Neural progenitor cell (in vitro differentiated cells): ENCODE data around the gene IFNW1.

Experiments used
- EZH2 ChIP-seq: fragments of 200-600 bp; sonication (generic); IDR thresholded peaks from 2 replicates; pipeline ENCODE4 v1.6.1; 2017; ENCODE audit warnings: antibody characterized with exemption, mild to moderate bottlenecking, moderate library complexity
- EZH2phosphoT487 ChIP-seq: fragments of 200-600 bp; sonication (generic); IDR thresholded peaks from 2 replicates; pipeline ENCODE4 v1.6.1; 2017; ENCODE audit warnings: antibody characterized with exemption
- TF ChIP-seq, protein P1 (sequence below): fragments of 200-600 bp; sonication (generic); IDR thresholded peaks from 2 replicates; pipeline ENCODE4 v1.5.1; 2017; ENCODE audit warnings: antibody characterized with exemption, mild to moderate bottlenecking

DNA sequence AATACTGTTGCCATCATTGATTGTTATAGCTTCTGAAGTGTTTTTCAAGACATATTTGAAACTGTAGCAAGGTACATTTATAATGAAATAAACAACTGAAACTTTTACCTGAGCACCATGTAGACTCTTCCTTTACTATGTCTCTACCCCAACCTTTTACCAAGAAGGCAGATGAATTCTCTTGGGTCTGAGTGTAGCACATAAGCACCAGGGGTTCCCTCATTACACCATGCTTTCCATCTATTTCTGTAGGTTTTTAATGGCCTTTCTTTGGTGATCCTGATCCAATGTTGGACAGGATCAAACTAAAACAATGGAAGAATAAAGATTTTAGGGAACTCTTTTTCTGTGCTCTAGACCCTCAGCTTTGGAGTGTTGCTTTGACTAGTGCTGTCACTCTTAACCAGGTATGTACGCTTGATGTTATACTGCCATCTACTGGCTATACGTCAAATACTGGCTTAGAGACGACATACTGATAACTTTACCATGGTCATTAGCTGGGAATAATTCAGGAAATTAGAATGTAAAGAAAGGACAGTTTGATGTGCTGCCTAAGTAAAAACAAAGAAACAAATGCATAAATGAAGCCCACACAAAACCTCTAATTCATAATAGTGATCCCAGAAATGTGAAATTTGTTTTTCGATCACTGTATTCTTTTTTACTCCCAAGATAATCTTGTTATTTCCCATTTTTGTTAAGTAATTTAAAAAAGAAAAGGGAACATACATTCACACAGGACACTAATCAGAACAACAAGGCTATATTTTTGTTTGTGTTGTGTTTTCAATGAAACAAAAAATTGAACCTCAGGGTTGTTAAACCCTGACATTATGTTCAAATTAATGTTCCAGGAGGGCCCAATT, 30.7 kb downstream of the IFNW1 start:
- TF ChIP-seq, protein P1, sequence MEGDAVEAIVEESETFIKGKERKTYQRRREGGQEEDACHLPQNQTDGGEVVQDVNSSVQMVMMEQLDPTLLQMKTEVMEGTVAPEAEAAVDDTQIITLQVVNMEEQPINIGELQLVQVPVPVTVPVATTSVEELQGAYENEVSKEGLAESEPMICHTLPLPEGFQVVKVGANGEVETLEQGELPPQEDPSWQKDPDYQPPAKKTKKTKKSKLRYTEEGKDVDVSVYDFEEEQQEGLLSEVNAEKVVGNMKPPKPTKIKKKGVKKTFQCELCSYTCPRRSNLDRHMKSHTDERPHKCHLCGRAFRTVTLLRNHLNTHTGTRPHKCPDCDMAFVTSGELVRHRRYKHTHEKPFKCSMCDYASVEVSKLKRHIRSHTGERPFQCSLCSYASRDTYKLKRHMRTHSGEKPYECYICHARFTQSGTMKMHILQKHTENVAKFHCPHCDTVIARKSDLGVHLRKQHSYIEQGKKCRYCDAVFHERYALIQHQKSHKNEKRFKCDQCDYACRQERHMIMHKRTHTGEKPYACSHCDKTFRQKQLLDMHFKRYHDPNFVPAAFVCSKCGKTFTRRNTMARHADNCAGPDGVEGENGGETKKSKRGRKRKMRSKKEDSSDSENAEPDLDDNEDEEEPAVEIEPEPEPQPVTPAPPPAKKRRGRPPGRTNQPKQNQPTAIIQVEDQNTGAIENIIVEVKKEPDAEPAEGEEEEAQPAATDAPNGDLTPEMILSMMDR, result peak; percentile 97
- TF ChIP-seq EZH2 (no peak), EZH2phosphoT487 (no peak)
